ENCODE measurements around the gene SUN3. TPM values are rescaled to one million over a fixed set of nuclear protein-coding genes. Genes with fewer than 3 reads are reported as not detected.

The SUN3 gene
- total and polyA plus RNA-seq, 2 experiments from 2014 or later = not detected

DNA sequence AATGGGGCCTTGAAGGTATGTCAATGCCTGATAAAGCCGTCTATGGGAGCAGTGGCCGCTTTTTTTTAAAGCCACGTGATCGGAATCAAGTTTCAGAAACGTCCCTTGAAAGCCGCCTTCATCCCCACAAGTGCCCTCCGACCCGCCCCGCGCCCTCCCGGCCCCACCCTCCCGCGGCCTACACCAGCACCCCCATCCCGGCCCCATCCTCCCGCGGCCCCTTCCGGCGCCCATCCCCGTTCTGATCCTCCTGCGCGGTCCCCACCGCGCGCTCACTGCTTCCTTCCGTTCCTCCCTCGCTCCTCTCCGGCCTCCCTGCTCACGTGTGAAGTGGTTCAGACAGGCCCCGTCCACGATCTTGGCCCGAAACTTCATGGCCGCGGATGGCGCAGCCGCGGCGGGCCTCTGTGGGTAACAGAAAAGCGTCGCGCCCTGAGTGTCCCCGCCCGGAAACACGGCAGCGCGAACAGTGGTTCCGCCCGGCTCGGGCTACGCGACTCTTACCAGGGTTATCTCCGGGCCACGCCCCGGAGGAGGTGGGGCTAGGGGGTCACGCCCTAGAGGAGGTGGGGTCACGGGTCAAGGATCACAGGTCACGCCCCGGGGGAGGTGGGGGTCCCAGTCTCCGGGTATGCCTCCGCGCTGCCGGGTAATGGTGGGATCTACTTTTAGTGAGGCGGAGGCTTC lies 49.6 kb downstream of the SUN3 start, which contains the start of gene HUS1:
Gene HUS1 (minus strand): TSS at position 471 of the 687 bp plus-strand sequence. CDS start 96 bp downstream, at position 375.
- H3K9me3 ChIP-seq (ENCODE audit: low read depth) = no peaks in the 10 kb centered on the region
- no peaks in the 10 kb centered on the region for H3K9me2 ChIP-seq (ENCODE audit: insufficient read depth)
- peaks cover 21% of the 10 kb centered on the region for H3K79me2 ChIP-seq (ENCODE audit: insufficient read depth)
- in situ Hi-C loops (cut with MboI) = no loop called here
- peak within 1 kb of the TSS; percentile 93 for H3K4me2 ChIP-seq (ENCODE audit: unreplicated experiment)
- peak; percentile 94 for DNase-seq
- no peaks in the 10 kb centered on the region for H3K27me3 ChIP-seq (replicated peaks; ENCODE audit: insufficient read depth)
- peaks cover 32% of the 10 kb centered on the region for H3K36me3 ChIP-seq (ENCODE audit: low read depth)
- TF ChIP-seq EZH2phosphoT487 (IDR thresholded peaks at IDR 0.05; ENCODE audit: insufficient read depth, low read depth) (no peak), EZH2 (IDR thresholded peaks at IDR 0.05; ENCODE audit: insufficient read depth, poor library complexity, severe bottlenecking) (no peak)
- H2AFZ ChIP-seq = peak within 1 kb of the TSS; percentile 80
- peaks cover 18% of the 10 kb centered on the region for H3F3A ChIP-seq (ENCODE audit: insufficient read depth)
- peak within 1 kb of the TSS; percentile 86 for H3K9ac ChIP-seq
- H3K4me3 ChIP-seq = peak within 1 kb of the TSS; percentile 93
- H4K20me1 ChIP-seq (ENCODE audit: insufficient read depth) = no peaks in the 10 kb centered on the region
- H3K27ac ChIP-seq = peak within 1 kb of the TSS; percentile 72
- 0 to 1% methylated on average over 55 to 62 of the region's 62 CpGs for WGBS, 2 experiments (ENCODE audit: low coverage in 1 of 2, low lambda C conversion rate in 2 of 2, missing lambda C conversion rate in 2 of 2)
- H3K4me1 ChIP-seq (ENCODE audit: insufficient read depth) = peaks cover 18% of the 10 kb centered on the region; the same call in 1 of the 2 replicates

DNA sequence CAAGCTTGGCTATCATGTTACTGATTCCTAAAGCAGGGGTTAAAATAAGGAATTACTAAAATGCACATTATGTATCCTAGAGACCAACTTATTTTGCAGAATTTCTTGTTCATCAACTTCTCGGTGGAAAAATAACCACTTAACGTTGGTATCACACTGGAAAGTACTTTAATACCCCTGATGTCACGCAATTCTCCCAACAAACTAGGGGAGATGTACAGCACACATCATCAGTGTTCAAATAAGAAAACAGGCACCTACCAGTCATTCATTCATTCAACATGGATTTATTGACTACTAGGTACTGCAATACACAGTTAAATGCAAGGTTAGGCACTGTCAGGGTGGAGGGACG lies 50.1 kb downstream of the SUN3 start:
- in situ Hi-C loops (cut with MboI) = no loop called here
- no peak for TF ChIP-seq EZH2phosphoT487 (IDR thresholded peaks at IDR 0.05; ENCODE audit: insufficient read depth, low read depth)
- no peak for TF ChIP-seq EZH2 (IDR thresholded peaks at IDR 0.05; ENCODE audit: insufficient read depth, poor library complexity, severe bottlenecking)
- Histone ChIP-seq H3F3A (ENCODE audit: insufficient read depth) (peaks cover 18% of the 10 kb centered on the region), H3K9me3 (ENCODE audit: low read depth) (no peaks in the 10 kb centered on the region), H3K9me2 (ENCODE audit: insufficient read depth) (no peaks in the 10 kb centered on the region), H4K20me1 (ENCODE audit: insufficient read depth) (no peaks in the 10 kb centered on the region), H3K4me2 (ENCODE audit: unreplicated experiment) (peak overlapping the region; percentile 93), H3K9ac (peak overlapping the region; percentile 86), H3K27ac (peak overlapping the region; percentile 72; the same call in 1 of the 2 replicates), H2AFZ (peak overlapping the region; percentile 80), H3K27me3 (replicated peaks; ENCODE audit: insufficient read depth) (no peaks in the 10 kb centered on the region), H3K4me3 (peak overlapping the region; percentile 93), H3K79me2 (ENCODE audit: insufficient read depth) (peaks cover 26% of the 10 kb centered on the region), H3K36me3 (ENCODE audit: low read depth) (peaks cover 37% of the 10 kb centered on the region), H3K4me1 (ENCODE audit: insufficient read depth) (peaks cover 18% of the 10 kb centered on the region; the same call in 1 of the 2 replicates)
- DNase-seq = no peak
- WGBS, 2 experiments (ENCODE audit: low coverage in 1 of 2, low lambda C conversion rate in 2 of 2, missing lambda C conversion rate in 2 of 2) = 2% methylated on average over 4 of the region's 4 CpGs

DNA sequence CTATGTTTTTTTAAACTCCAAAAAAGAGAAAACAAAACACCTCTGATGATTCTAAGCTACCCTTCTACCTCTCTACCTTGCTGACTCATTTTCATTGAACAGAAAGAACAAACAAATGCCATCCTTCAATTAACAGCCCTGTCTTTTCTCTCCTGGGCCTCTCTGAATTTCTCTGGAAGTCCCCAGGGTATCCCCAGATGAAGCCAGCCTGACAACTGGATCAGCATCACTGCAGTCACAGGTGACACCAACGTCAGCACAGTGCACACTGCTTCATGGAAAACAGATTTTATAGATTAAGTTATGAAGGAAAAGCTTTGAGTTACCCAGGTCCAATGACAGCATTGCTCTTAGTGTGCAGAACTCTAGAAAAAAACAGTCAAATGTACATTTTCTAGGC lies 55.2 kb downstream of the SUN3 start:
- in situ Hi-C loops (cut with MboI) = no loop called here
- Histone ChIP-seq H3K9ac (no peak overlapping the region), H3K36me3 (ENCODE audit: low read depth) (peaks cover 57% of the 10 kb centered on the region), H3F3A (ENCODE audit: insufficient read depth) (0 out of 2 replicates have a peak, but pooled peaks cover 14% of the 10 kb centered on the region), H3K79me2 (ENCODE audit: insufficient read depth) (peaks cover 29% of the 10 kb centered on the region), H4K20me1 (ENCODE audit: insufficient read depth) (no peaks in the 10 kb centered on the region), H3K27me3 (replicated peaks; ENCODE audit: insufficient read depth) (no peaks in the 10 kb centered on the region), H3K9me2 (ENCODE audit: insufficient read depth) (no peaks in the 10 kb centered on the region), H3K9me3 (ENCODE audit: low read depth) (no peaks in the 10 kb centered on the region), H3K4me3 (no peak overlapping the region), H3K4me1 (ENCODE audit: insufficient read depth) (peaks cover 10% of the 10 kb centered on the region; the same call in 1 of the 2 replicates), H2AFZ (no peak overlapping the region), H3K4me2 (ENCODE audit: unreplicated experiment) (no peak overlapping the region), H3K27ac (no peak overlapping the region)
- WGBS, 2 experiments (ENCODE audit: low coverage in 1 of 2, low lambda C conversion rate in 2 of 2, missing lambda C conversion rate in 2 of 2) = 52 to 65% methylated on average over 1 of the region's 1 CpG
- TF ChIP-seq EZH2 (IDR thresholded peaks at IDR 0.05; ENCODE audit: insufficient read depth, poor library complexity, severe bottlenecking) = no peak
- no peak for TF ChIP-seq EZH2phosphoT487 (IDR thresholded peaks at IDR 0.05; ENCODE audit: insufficient read depth, low read depth)
- no peak for DNase-seq

DNA sequence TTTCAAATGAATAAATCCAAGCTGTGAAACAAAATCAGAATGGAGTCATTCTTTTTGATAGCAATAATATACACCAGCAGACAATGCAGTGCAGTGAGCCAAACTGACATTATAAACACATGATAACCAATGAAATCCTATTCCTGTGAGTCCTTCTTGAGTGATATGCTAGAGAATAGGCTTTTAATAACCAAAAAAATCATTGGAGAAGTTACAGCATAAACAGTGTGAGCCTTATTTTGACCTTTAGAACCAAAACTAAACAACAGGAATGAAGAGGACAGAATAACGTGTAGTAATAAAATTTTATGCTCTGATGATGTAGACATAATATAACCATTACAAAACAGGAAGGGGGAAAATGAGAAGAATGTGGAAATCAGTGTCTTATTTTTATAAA lies 58.1 kb downstream of the SUN3 start:
- 31 to 36% methylated on average over 1 of the region's 1 CpG for WGBS, 2 experiments (ENCODE audit: low coverage in 1 of 2, low lambda C conversion rate in 2 of 2, missing lambda C conversion rate in 2 of 2)
- H3K27ac ChIP-seq = 0 out of 2 replicates have a peak overlapping the region, but pooled peaks have one; percentile 9

More for the DNA sequence above, 58.1 kb downstream of the SUN3 start:
- Histone ChIP-seq H2AFZ (no peak overlapping the region), H3K36me3 (ENCODE audit: low read depth) (peaks cover 56% of the 10 kb centered on the region), H3F3A (ENCODE audit: insufficient read depth) (0 out of 2 replicates have a peak, but pooled peaks cover 14% of the 10 kb centered on the region), H3K9me3 (ENCODE audit: low read depth) (no peaks in the 10 kb centered on the region), H4K20me1 (ENCODE audit: insufficient read depth) (no peaks in the 10 kb centered on the region), H3K9ac (0 out of 2 replicates have a peak overlapping the region, but pooled peaks have one; percentile 16), H3K4me1 (ENCODE audit: insufficient read depth) (no peaks in the 10 kb centered on the region; the same call in 1 of the 2 replicates), H3K4me2 (ENCODE audit: unreplicated experiment) (no peak overlapping the region), H3K27me3 (replicated peaks; ENCODE audit: insufficient read depth) (no peaks in the 10 kb centered on the region), H3K4me3 (no peak overlapping the region), H3K79me2 (ENCODE audit: insufficient read depth) (peaks cover 9% of the 10 kb centered on the region; the same call in 1 of the 2 replicates), H3K9me2 (ENCODE audit: insufficient read depth) (no peaks in the 10 kb centered on the region)
- no peak for DNase-seq
- TF ChIP-seq EZH2 (IDR thresholded peaks at IDR 0.05; ENCODE audit: insufficient read depth, poor library complexity, severe bottlenecking) = no peak
- TF ChIP-seq EZH2phosphoT487 (IDR thresholded peaks at IDR 0.05; ENCODE audit: insufficient read depth, low read depth) = no peak
- in situ Hi-C loops (cut with MboI) = no loop called here
